ENCODE results near the gene METAP2. TPM values are rescaled to one million over a fixed set of nuclear protein-coding genes. Genes with fewer than 3 reads are reported as not detected.
"Not testable (repeated sequence)": the region's sequence is repeated elsewhere in the genome, so short reads cannot be mapped to it uniquely, and the experiment has no call there.

The METAP2 gene
- total RNA-seq, 1 donor from 2014 or later: 55.8 TPM

- Histone ChIP-seq H3K4me3 (ENCODE audit: low read length in 3 of 3) (no peak overlapping the region), H3K9me3 (ENCODE audit: control insufficient read depth in 3 of 3, low read length in 3 of 3) (no peaks in the 10 kb centered on the region), H3K9ac (ENCODE audit: low read depth in 1 of 3, low read length in 3 of 3) (no peak overlapping the region), H3K27me3 (ENCODE audit: control insufficient read depth in 3 of 3, insufficient read depth in 3 of 3, low read length in 3 of 3) (no peaks in the 10 kb centered on the region), H3K4me1 (ENCODE audit: control insufficient read depth in 3 of 3, insufficient read depth in 3 of 3, low read length in 3 of 3) (no peaks in the 10 kb centered on the region), H3K36me3 (ENCODE audit: control insufficient read depth in 3 of 3, insufficient read depth in 3 of 3, low read length in 3 of 3) (no peaks in the 10 kb centered on the region), H3K27ac (ENCODE audit: low read depth, low read length) (no peak overlapping the region)
These were observed 11.9 kb upstream of the METAP2 start for GRCh38 chr12:95462081-95462480.

GRCh38 chr12:95462551-95462950, 11.4 kb upstream of the METAP2 start:
- Histone ChIP-seq H3K36me3 (ENCODE audit: control insufficient read depth in 3 of 3, insufficient read depth in 3 of 3, low read length in 3 of 3) (no peaks in the 10 kb centered on the region), H3K4me3 (ENCODE audit: low read length in 3 of 3) (no peak overlapping the region), H3K27me3 (ENCODE audit: control insufficient read depth in 3 of 3, insufficient read depth in 3 of 3, low read length in 3 of 3) (no peaks in the 10 kb centered on the region), H3K9me3 (ENCODE audit: control insufficient read depth in 3 of 3, low read length in 3 of 3) (no peaks in the 10 kb centered on the region), H3K27ac (ENCODE audit: low read depth, low read length) (no peak overlapping the region), H3K4me1 (ENCODE audit: control insufficient read depth in 3 of 3, insufficient read depth in 3 of 3, low read length in 3 of 3) (no peaks in the 10 kb centered on the region), H3K9ac (ENCODE audit: low read depth in 1 of 3, low read length in 3 of 3) (no peak overlapping the region)

GRCh38 chr12:95463050-95463449, 10.9 kb upstream of the METAP2 start:
- no peak overlapping the region for H3K9ac ChIP-seq (ENCODE audit: low read depth in 1 of 3, low read length in 3 of 3)
- H3K27me3 ChIP-seq (ENCODE audit: control insufficient read depth in 3 of 3, insufficient read depth in 3 of 3, low read length in 3 of 3): no peaks in the 10 kb centered on the region

DNA sequence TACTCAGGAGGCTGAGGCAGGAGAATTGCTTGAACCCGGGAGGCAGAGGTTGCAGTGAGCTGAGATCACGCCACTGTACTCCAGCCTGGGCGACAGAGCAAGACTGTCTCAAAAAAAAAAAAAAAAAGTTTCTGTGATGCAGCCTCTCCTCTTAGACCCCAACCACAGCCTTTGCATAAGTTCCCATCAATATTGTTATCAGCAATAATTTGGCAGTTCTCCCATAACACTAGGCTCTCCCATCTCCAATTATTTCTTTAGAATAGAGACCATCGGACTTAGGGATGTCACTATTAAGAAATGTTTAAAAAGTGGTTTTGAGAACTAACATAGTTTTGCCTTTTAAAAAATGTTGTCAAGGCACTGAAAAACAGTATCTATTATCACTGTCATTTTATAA, 10.2 kb upstream of the METAP2 start:
- H3K27me3 ChIP-seq (ENCODE audit: control insufficient read depth in 3 of 3, insufficient read depth in 3 of 3, low read length in 3 of 3); H3K36me3 ChIP-seq (ENCODE audit: control insufficient read depth in 3 of 3, insufficient read depth in 3 of 3, low read length in 3 of 3); H3K9ac ChIP-seq (ENCODE audit: low read depth in 1 of 3, low read length in 3 of 3); H3K27ac ChIP-seq (ENCODE audit: low read depth, low read length); H3K9me3 ChIP-seq (ENCODE audit: control insufficient read depth in 3 of 3, low read length in 3 of 3); H3K4me3 ChIP-seq (ENCODE audit: low read length in 3 of 3); H3K4me1 ChIP-seq (ENCODE audit: control insufficient read depth in 3 of 3, insufficient read depth in 3 of 3, low read length in 3 of 3): not testable (repeated sequence)

More at GRCh38 chr12:95463050-95463449, 10.9 kb upstream of the METAP2 start:
- Histone ChIP-seq H3K9me3 (ENCODE audit: control insufficient read depth in 3 of 3, low read length in 3 of 3) (no peaks in the 10 kb centered on the region), H3K4me1 (ENCODE audit: control insufficient read depth in 3 of 3, insufficient read depth in 3 of 3, low read length in 3 of 3) (no peaks in the 10 kb centered on the region), H3K27ac (ENCODE audit: low read depth, low read length) (no peak overlapping the region), H3K36me3 (ENCODE audit: control insufficient read depth in 3 of 3, insufficient read depth in 3 of 3, low read length in 3 of 3) (no peaks in the 10 kb centered on the region), H3K4me3 (ENCODE audit: low read length in 3 of 3) (no peak overlapping the region)

DNA sequence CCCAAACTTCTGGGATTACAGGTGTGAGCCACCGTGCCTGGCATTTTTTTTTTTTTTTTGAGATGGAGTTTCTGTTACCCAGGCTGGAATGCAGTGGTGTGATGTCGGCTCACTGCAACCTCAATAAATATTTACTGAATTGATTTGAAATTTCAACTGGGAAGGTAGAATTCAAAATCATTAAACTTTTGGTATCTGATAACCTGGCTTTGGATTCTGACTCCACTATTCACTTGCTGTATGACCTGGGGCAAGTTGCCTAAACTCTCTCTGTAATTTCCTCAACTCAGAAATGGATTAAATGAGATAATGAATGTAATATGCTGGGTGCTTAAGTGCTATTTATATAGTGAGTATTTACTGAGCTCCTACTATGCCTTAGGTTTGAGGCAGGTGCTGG, 8.7 kb upstream of the METAP2 start:
- Histone ChIP-seq H3K4me3 (ENCODE audit: low read length in 3 of 3) (no peak overlapping the region), H3K4me1 (ENCODE audit: control insufficient read depth in 3 of 3, insufficient read depth in 3 of 3, low read length in 3 of 3) (no peaks in the 10 kb centered on the region), H3K9ac (ENCODE audit: low read depth in 1 of 3, low read length in 3 of 3) (no peak overlapping the region), H3K27ac (ENCODE audit: low read depth, low read length) (no peak overlapping the region), H3K36me3 (ENCODE audit: control insufficient read depth in 3 of 3, insufficient read depth in 3 of 3, low read length in 3 of 3) (no peaks in the 10 kb centered on the region), H3K27me3 (ENCODE audit: control insufficient read depth in 3 of 3, insufficient read depth in 3 of 3, low read length in 3 of 3) (no peaks in the 10 kb centered on the region), H3K9me3 (ENCODE audit: control insufficient read depth in 3 of 3, low read length in 3 of 3) (no peaks in the 10 kb centered on the region)

DNA sequence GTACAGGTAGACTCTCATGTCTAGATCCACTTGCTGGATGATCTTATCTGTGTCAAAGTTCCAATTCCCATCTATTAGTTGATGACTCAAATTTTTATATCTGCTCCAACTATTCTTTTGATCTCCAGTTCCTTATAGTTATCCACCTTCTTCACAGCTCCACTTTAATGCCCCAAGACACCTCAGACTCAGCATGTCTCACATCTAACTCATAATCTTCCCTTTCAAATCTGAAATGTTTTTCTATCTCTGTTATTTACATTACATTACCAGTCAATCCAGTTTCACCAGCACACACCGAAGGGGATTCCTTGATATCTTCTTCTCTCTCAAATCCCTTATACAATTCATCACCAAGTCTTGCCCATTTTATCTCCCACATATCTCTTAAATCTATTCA, 3.7 kb upstream of the METAP2 start:
- H3K27ac ChIP-seq (ENCODE audit: low read depth, low read length): no peak overlapping the region
- H3K9ac ChIP-seq (ENCODE audit: low read depth in 1 of 3, low read length in 3 of 3): no peak overlapping the region
- H3K4me3 ChIP-seq (ENCODE audit: low read length in 3 of 3): no peak overlapping the region
- no peaks in the 10 kb centered on the region for H3K36me3 ChIP-seq (ENCODE audit: control insufficient read depth in 3 of 3, insufficient read depth in 3 of 3, low read length in 3 of 3)
- H3K9me3 ChIP-seq (ENCODE audit: control insufficient read depth in 3 of 3, low read length in 3 of 3): no peaks in the 10 kb centered on the region
- H3K4me1 ChIP-seq (ENCODE audit: control insufficient read depth in 3 of 3, insufficient read depth in 3 of 3, low read length in 3 of 3): peaks cover 2 to 14% (median 11%) of the 10 kb centered on the region in 3 donors
- H3K27me3 ChIP-seq (ENCODE audit: control insufficient read depth in 3 of 3, insufficient read depth in 3 of 3, low read length in 3 of 3): no peaks in the 10 kb centered on the region

- Histone ChIP-seq H3K9me3 (ENCODE audit: control insufficient read depth in 3 of 3, low read length in 3 of 3) (no peaks in the 10 kb centered on the region), H3K9ac (ENCODE audit: low read depth in 1 of 3, low read length in 3 of 3) (peak overlapping the region; percentile 99), H3K36me3 (ENCODE audit: control insufficient read depth in 3 of 3, insufficient read depth in 3 of 3, low read length in 3 of 3) (peaks cover 4 to 14% (median 14%) of the 10 kb centered on the region in 3 donors), H3K27ac (ENCODE audit: low read depth, low read length) (peak overlapping the region; percentile 92), H3K4me1 (ENCODE audit: control insufficient read depth in 3 of 3, insufficient read depth in 3 of 3, low read length in 3 of 3) (peaks cover 4 to 24% (median 16%) of the 10 kb centered on the region in 3 donors), H3K27me3 (ENCODE audit: control insufficient read depth in 3 of 3, insufficient read depth in 3 of 3, low read length in 3 of 3) (no peaks in the 10 kb centered on the region), H3K4me3 (ENCODE audit: low read length in 3 of 3) (peak overlapping the region; percentile 82 to 99 (median 94))
These were observed 595 bp upstream of the METAP2 start for GRCh38 chr12:95473231-95473883.

GRCh38 chr12:95474660-95474958, 657 bp downstream of the METAP2 start:
- no peaks in the 10 kb centered on the region for H3K9me3 ChIP-seq (ENCODE audit: control insufficient read depth in 3 of 3, low read length in 3 of 3)
- H3K4me3 ChIP-seq (ENCODE audit: low read length in 3 of 3): peak overlapping the region; percentile 82 to 99 (median 94)
- peak overlapping the region; percentile 99 for H3K9ac ChIP-seq (ENCODE audit: low read depth in 1 of 3, low read length in 3 of 3)
- peaks cover 4 to 23% (median 22%) of the 10 kb centered on the region in 3 donors for H3K36me3 ChIP-seq (ENCODE audit: control insufficient read depth in 3 of 3, insufficient read depth in 3 of 3, low read length in 3 of 3)
- no peaks in the 10 kb centered on the region for H3K27me3 ChIP-seq (ENCODE audit: control insufficient read depth in 3 of 3, insufficient read depth in 3 of 3, low read length in 3 of 3)
- H3K4me1 ChIP-seq (ENCODE audit: control insufficient read depth in 3 of 3, insufficient read depth in 3 of 3, low read length in 3 of 3): peaks cover 4 to 31% (median 21%) of the 10 kb centered on the region in 3 donors
- H3K27ac ChIP-seq (ENCODE audit: low read depth, low read length): peak overlapping the region; percentile 92

GRCh38 chr12:95480230-95480629, 6.3 kb downstream of the METAP2 start:
- peaks cover 7 to 26% (median 17%) of the 10 kb centered on the region in 3 donors for H3K4me1 ChIP-seq (ENCODE audit: control insufficient read depth in 3 of 3, insufficient read depth in 3 of 3, low read length in 3 of 3)

GRCh38 chr12:95481072-95481471, 7.1 kb downstream of the METAP2 start:
- Histone ChIP-seq H3K9ac (ENCODE audit: low read depth in 1 of 3, low read length in 3 of 3) (no peak overlapping the region), H3K36me3 (ENCODE audit: control insufficient read depth in 3 of 3, insufficient read depth in 3 of 3, low read length in 3 of 3) (peaks cover 6 to 36% (median 22%) of the 10 kb centered on the region in 3 donors), H3K4me1 (ENCODE audit: control insufficient read depth in 3 of 3, insufficient read depth in 3 of 3, low read length in 3 of 3) (peaks cover 5 to 19% (median 11%) of the 10 kb centered on the region in 3 donors), H3K27me3 (ENCODE audit: control insufficient read depth in 3 of 3, insufficient read depth in 3 of 3, low read length in 3 of 3) (no peaks in the 10 kb centered on the region), H3K4me3 (ENCODE audit: low read length in 3 of 3) (no peak overlapping the region), H3K9me3 (ENCODE audit: control insufficient read depth in 3 of 3, low read length in 3 of 3) (no peaks in the 10 kb centered on the region), H3K27ac (ENCODE audit: low read depth, low read length) (no peak overlapping the region)

More at GRCh38 chr12:95480230-95480629, 6.3 kb downstream of the METAP2 start:
- Histone ChIP-seq H3K9me3 (ENCODE audit: control insufficient read depth in 3 of 3, low read length in 3 of 3) (no peaks in the 10 kb centered on the region), H3K27ac (ENCODE audit: low read depth, low read length) (no peak overlapping the region), H3K27me3 (ENCODE audit: control insufficient read depth in 3 of 3, insufficient read depth in 3 of 3, low read length in 3 of 3) (no peaks in the 10 kb centered on the region), H3K4me3 (ENCODE audit: low read length in 3 of 3) (no peak overlapping the region), H3K36me3 (ENCODE audit: control insufficient read depth in 3 of 3, insufficient read depth in 3 of 3, low read length in 3 of 3) (peaks cover 4 to 33% (median 25%) of the 10 kb centered on the region in 3 donors), H3K9ac (ENCODE audit: low read depth in 1 of 3, low read length in 3 of 3) (peak overlapping the region in 1 of 3 donors; percentile 12)

Data from skeletal muscle tissue (tissue), 4 donors.